DOHH2 (cell line): ENCODE measurements around the gene CD164L2.
"Not testable (repeated sequence)": the region's sequence is repeated elsewhere in the genome, so short reads cannot be mapped to it uniquely, and the experiment has no call there.

Experiments
- H3F3A ChIP-seq: fragments of 200-600 bp; sonication (generic), shearing (Covaris generic); 2 replicates; pipeline ENCODE4 v1.6.0; 2016; ENCODE audit warnings: antibody characterized with exemption, mild to moderate bottlenecking; ENCODE audit not compliant: control insufficient read depth, insufficient read depth
- H3K27ac ChIP-seq: fragments of 200-600 bp; sonication (generic); 2 replicates; pipeline ENCODE4 v1.5.1; 2014; ENCODE audit warnings: low read depth, mild to moderate bottlenecking, low read length, moderate library complexity
- H3K27me3 ChIP-seq: fragments of 200-600 bp; sonication (generic); 2 replicates; pipeline ENCODE4 v1.6.1; 2014; ENCODE audit warnings: mild to moderate bottlenecking, low read length, mixed read lengths; ENCODE audit not compliant: control insufficient read depth
- H3K36me3 ChIP-seq: fragments of 200-600 bp; sonication (generic); 2 replicates; pipeline ENCODE4 v1.6.1; 2014; ENCODE audit warnings: mild to moderate bottlenecking, low read length, moderate library complexity, mixed read lengths; ENCODE audit not compliant: control insufficient read depth
- H3K4me1 ChIP-seq: fragments of 200-600 bp; sonication (generic); 2 replicates; pipeline ENCODE4 v1.6.1; 2014; ENCODE audit warnings: mild to moderate bottlenecking, low read length, mixed read lengths; ENCODE audit not compliant: control insufficient read depth
- H3K4me2 ChIP-seq: fragments of 200-600 bp; sonication (generic); 2 replicates; pipeline ENCODE4 v1.6.0; 2014; ENCODE audit warnings: mild to moderate bottlenecking, low read length, moderate library complexity
- H3K4me3 ChIP-seq: fragments of 200-600 bp; sonication (generic); 2 replicates; pipeline ENCODE4 v1.5.1; 2014; ENCODE audit warnings: mild to moderate bottlenecking, low read length, mixed read lengths
- H3K79me2 ChIP-seq: fragments of 200-600 bp; sonication (generic); 2 replicates; pipeline ENCODE4 v1.6.1; 2014; ENCODE audit warnings: mild to moderate bottlenecking, low read length, mixed read lengths; ENCODE audit not compliant: control insufficient read depth
- H3K9me2 ChIP-seq: fragments of 200-600 bp; sonication (generic); replicated peaks from 2 replicates; pipeline ENCODE4 v1.6.1; 2014; ENCODE audit warnings: mild to moderate bottlenecking, low read length, mixed read lengths; ENCODE audit not compliant: control insufficient read depth
- H3K9me3 ChIP-seq: fragments of 200-600 bp; sonication (generic); 2 replicates; pipeline ENCODE4 v1.6.1; 2014; ENCODE audit warnings: antibody characterized with exemption, low read length, mixed read lengths; ENCODE audit not compliant: control insufficient read depth, insufficient read depth
- H4K20me1 ChIP-seq: fragments of 200-600 bp; sonication (generic); 2 replicates; pipeline ENCODE4 v1.6.0; 2014; ENCODE audit warnings: low read depth, mild to moderate bottlenecking, antibody characterized with exemption, low read length, moderate library complexity; ENCODE audit not compliant: control insufficient read depth, insufficient read depth
- EZH2phosphoT487 ChIP-seq: fragments of 200-600 bp; sonication (generic); IDR thresholded peaks from 2 replicates; pipeline ENCODE4 v1.6.1; 2017; ENCODE audit warnings: borderline replicate concordance, mild to moderate bottlenecking, antibody characterized with exemption, low read length, moderate library complexity, mixed read lengths
- TF ChIP-seq, protein P1 (sequence below): fragments of 200-600 bp; sonication (generic); IDR thresholded peaks from one replicate; pipeline ENCODE4 v1.5.1; 2014; ENCODE audit warnings: antibody characterized with exemption, mild to moderate bottlenecking, low read depth, low read length; ENCODE audit not compliant: poor library complexity, severe bottlenecking

CD164L2 gene

DNA sequence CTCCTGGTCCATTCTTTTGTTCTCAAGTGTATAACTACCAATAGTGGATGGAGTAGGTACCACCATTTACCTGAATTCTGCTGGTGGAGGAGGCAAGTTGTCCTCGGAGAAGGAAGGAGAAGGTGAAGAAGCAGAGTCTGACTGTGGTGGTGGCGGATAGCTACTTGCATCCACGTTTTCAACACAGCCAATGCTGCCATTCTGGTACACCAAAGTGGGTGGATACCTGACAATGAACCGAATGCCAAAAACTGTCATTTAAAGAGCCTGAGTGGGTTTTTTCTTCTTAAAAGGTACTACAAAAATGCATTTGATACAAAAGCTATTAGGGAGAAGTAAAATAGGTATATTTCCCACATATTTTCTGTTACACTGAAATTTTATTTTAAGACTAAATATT lies 29.4 kb upstream of the CD164L2 start:
- no peaks in the 10 kb centered on the region for H3K9me3 ChIP-seq
- 0 out of 2 replicates have a peak, but pooled peaks cover 3% of the 10 kb centered on the region for H3K4me1 ChIP-seq
- no peaks in the 10 kb centered on the region for H3K79me2 ChIP-seq
- no peaks in the 10 kb centered on the region for H4K20me1 ChIP-seq
- no peak overlapping the region for H3K27ac ChIP-seq
- no peaks in the 10 kb centered on the region for H3K27me3 ChIP-seq
- no peak overlapping the region for H3K4me3 ChIP-seq
- H3K36me3 ChIP-seq = peaks cover 77% of the 10 kb centered on the region
- no peaks in the 10 kb centered on the region for H3K9me2 ChIP-seq
- H3F3A ChIP-seq = no peaks in the 10 kb centered on the region
- no peak overlapping the region for H3K4me2 ChIP-seq
- TF ChIP-seq, protein P1, sequence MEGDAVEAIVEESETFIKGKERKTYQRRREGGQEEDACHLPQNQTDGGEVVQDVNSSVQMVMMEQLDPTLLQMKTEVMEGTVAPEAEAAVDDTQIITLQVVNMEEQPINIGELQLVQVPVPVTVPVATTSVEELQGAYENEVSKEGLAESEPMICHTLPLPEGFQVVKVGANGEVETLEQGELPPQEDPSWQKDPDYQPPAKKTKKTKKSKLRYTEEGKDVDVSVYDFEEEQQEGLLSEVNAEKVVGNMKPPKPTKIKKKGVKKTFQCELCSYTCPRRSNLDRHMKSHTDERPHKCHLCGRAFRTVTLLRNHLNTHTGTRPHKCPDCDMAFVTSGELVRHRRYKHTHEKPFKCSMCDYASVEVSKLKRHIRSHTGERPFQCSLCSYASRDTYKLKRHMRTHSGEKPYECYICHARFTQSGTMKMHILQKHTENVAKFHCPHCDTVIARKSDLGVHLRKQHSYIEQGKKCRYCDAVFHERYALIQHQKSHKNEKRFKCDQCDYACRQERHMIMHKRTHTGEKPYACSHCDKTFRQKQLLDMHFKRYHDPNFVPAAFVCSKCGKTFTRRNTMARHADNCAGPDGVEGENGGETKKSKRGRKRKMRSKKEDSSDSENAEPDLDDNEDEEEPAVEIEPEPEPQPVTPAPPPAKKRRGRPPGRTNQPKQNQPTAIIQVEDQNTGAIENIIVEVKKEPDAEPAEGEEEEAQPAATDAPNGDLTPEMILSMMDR = no peak
- no peak for TF ChIP-seq EZH2phosphoT487

DNA sequence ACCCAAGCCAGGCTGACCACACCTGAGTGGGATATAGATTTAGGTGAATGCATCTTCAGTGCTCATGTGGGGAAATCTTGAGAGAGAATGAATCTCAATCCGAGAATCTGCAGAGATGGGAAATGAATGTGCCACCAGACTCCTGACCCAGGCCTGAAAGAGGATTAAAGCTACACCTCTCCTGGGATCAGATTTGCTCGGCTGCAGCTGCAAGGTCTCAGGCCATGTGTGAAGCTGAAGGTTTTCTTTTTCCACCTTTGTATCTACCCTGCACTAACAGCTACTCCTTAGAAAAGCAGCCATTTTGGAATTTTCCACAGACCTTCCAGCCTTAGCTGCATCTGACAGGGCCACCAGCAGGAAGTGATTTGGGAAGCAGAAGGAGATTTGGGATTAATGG lies 27.6 kb upstream of the CD164L2 start:
- no peak overlapping the region for H3K4me3 ChIP-seq
- H3K27me3 ChIP-seq = no peaks in the 10 kb centered on the region
- no peaks in the 10 kb centered on the region for H3K9me2 ChIP-seq
- no peaks in the 10 kb centered on the region for H3K9me3 ChIP-seq
- peaks cover 64% of the 10 kb centered on the region for H3K36me3 ChIP-seq
- H3F3A ChIP-seq = no peaks in the 10 kb centered on the region
- TF ChIP-seq EZH2phosphoT487 = no peak
- TF ChIP-seq, protein P1 = no peak
- no peak overlapping the region for H3K4me2 ChIP-seq
- no peaks in the 10 kb centered on the region for H3K79me2 ChIP-seq
- no peaks in the 10 kb centered on the region for H4K20me1 ChIP-seq
- H3K4me1 ChIP-seq = no peaks in the 10 kb centered on the region
- H3K27ac ChIP-seq = no peak overlapping the region

DNA sequence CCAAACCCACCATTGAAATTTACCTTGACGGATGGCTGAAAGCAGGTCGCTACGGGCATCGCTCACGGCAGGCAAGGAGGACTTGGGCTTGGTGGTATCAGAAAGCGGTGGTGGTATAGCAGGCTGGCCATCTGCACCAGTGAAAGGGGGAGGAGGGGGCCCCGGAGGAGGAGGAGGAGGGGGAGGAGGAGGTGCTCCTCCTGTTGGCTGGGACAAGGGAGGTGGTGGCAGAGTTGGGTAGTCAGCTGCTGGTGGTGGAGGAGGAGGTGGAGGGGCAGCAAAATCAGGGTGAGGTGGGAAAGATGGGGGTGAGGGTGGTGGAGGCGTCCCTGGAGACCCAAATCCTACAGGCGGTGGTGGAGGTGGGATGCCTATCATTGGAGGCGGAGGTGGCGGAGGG lies 26.5 kb upstream of the CD164L2 start:
- no peaks in the 10 kb centered on the region for H3F3A ChIP-seq
- peaks cover 53% of the 10 kb centered on the region for H3K36me3 ChIP-seq
- no peak for TF ChIP-seq EZH2phosphoT487
- TF ChIP-seq, protein P1 = no peak
- no peaks in the 10 kb centered on the region for H3K9me3 ChIP-seq
- H3K4me1 ChIP-seq = no peaks in the 10 kb centered on the region
- H3K9me2 ChIP-seq = no peaks in the 10 kb centered on the region
- H3K4me3 ChIP-seq = no peak overlapping the region
- H3K27me3 ChIP-seq = no peaks in the 10 kb centered on the region
- no peak overlapping the region for H3K27ac ChIP-seq
- no peak overlapping the region for H3K4me2 ChIP-seq
- no peaks in the 10 kb centered on the region for H4K20me1 ChIP-seq
- H3K79me2 ChIP-seq = no peaks in the 10 kb centered on the region

DNA sequence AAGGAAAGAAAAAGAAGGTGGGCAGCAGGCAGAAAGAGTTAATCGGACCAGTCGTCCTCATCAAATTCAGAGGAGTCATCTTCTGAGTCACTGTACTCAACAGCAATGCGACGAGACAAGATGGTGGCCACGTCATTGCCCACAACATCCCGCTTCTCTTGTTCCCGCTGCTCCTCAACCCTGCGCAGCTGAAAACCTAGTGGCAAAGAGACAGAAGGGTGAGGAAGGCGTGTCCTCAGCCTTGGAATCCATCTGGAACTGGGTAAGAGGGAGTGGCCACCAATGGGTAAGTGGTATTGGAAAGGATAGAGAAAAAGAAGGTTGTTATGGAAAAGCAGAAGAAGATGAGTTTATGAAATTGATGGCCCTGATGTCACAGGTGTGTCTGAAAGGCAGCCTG lies 25.0 kb upstream of the CD164L2 start:
- H3K36me3 ChIP-seq = peaks cover 38% of the 10 kb centered on the region
- TF ChIP-seq, protein P1 = no peak
- TF ChIP-seq EZH2phosphoT487 = no peak
- H4K20me1 ChIP-seq = no peaks in the 10 kb centered on the region
- H3K79me2 ChIP-seq = no peaks in the 10 kb centered on the region
- H3K27me3 ChIP-seq = no peaks in the 10 kb centered on the region
- no peaks in the 10 kb centered on the region for H3K9me3 ChIP-seq
- no peak overlapping the region for H3K27ac ChIP-seq
- H3K4me2 ChIP-seq = no peak overlapping the region
- no peak overlapping the region for H3K4me3 ChIP-seq
- H3F3A ChIP-seq = no peaks in the 10 kb centered on the region
- H3K9me2 ChIP-seq = no peaks in the 10 kb centered on the region
- peaks cover 14% of the 10 kb centered on the region for H3K4me1 ChIP-seq

DNA sequence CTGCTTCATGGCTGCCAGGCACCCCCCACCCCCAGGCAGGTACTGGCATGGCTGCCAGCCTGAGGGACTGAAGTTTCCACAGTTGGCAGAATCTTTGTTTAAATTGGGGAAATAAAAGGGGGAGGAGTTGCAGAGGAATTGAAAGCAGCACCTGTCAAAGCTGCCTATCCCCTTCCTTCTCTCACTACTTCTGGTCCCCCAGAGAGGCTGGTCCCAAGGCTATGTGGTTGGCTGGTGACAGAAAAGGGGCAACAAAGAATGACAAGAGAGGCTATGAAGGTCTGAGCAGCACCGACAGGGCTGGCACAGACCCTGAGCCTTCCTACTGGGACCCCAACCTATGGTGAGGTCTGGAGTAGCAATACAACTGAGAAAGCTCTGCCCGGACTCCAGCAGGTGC lies 23.7 kb upstream of the CD164L2 start:
- not testable (repeated sequence) for H3K27ac ChIP-seq, H3K9me3 ChIP-seq, H3K27me3 ChIP-seq, H4K20me1 ChIP-seq, H3K9me2 ChIP-seq, H3F3A ChIP-seq, H3K4me3 ChIP-seq, H3K4me2 ChIP-seq, H3K79me2 ChIP-seq
- Histone ChIP-seq H3K4me1 (peaks cover 22% of the 10 kb centered on the region), H3K36me3 (peaks cover 24% of the 10 kb centered on the region)
